ENCODE results near the gene VWF.
"Not testable (repeated sequence)": the region's sequence is repeated elsewhere in the genome, so short reads cannot be mapped to it uniquely, and the experiment has no call there.

Gene VWF

GRCh38 chr12:6010631-6011350 is 113.7 kb downstream of the VWF start:
- DNase-seq (ENCODE audit: low read depth in 2 of 3, low spot score in 2 of 3) = not testable (repeated sequence)

DNA sequence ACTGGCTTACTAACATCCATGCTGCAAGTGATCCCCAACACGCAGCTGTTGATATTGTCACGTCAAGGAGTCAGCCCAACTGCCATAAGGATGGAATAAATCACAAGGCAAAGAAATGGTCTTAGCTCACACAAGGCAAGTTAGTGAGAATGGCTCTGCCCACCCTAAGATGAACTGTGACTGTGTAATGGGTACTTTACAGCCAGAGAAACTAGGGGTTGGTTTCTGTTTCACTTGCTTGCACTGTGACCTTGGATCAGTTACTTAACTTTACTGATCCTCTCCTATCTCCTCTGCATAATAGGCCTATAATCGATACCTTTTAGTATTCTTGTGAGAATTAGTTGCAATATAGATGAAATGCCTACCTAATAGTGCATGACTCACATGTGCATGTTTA is 127.2 kb downstream of the VWF start:
- no peak for DNase-seq (ENCODE audit: low read depth in 2 of 3, low spot score in 2 of 3)

DNA sequence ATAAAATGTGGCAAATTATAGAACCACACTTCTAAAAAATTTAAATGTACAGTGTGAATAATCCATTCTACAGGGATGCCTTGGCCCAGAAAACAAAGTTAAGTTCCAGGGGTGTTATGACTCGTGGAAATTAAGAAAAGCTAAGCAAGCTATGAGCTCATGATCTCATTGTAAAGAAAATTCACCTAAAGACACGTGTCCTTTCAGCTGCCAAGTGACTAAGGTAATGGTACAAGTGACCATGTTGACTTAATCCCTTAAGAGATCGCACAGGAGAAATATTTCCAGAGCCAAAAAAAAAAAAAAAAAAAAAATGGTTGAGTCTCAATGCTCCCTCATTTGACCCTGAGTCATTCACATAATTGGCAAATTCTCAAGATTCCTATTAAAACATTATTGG is 128.0 kb downstream of the VWF start:
- DNase-seq (ENCODE audit: low read depth in 2 of 3, low spot score in 2 of 3) = no peak

DNA sequence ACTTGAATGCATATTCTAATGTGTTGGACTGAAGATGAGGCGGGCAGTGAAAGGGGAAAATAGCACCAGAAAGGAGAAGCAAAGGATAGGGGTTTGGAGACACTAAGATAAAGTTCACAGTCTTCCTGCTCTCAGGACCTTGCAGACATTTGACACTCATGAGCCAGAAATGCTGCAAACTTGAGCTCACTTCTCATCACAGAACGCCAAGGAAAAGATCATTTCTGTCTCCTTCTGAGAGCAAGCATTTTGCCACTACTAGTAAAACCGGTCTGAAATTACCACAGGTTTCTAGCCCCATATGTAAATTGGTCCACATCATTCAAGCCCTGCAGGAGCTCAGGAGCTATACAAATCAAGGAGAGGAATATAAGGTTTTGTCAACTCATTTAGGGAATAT is 134.8 kb downstream of the VWF start:
- DNase-seq (ENCODE audit: low read depth in 2 of 3, low spot score in 2 of 3) = no peak

DNA sequence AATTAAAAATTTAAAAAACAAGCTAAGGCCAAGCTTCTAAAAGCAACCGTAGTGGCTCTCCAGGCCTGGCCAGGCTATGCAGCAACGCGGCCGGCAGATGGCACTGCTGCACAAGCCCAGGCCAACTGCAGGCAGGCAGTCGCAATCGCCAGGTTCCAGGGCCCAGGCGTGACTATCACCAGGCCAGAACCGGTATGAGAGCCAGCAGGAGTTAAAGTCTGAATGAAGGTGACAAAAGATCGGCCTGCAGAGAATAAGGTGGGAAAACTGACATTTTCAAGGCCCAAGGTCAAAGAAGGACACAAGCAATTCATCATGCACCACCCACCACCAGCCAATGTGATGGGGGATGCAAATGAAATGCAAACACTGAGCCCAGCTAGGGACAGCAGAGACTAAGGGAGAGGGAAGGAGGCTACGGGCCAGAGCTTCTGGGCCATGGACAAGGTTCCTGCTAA is 135.8 kb downstream of the VWF start:
- peak; percentile 38 to 57 (median 45) for DNase-seq (ENCODE audit: low read depth in 2 of 3, low spot score in 2 of 3)

DNA sequence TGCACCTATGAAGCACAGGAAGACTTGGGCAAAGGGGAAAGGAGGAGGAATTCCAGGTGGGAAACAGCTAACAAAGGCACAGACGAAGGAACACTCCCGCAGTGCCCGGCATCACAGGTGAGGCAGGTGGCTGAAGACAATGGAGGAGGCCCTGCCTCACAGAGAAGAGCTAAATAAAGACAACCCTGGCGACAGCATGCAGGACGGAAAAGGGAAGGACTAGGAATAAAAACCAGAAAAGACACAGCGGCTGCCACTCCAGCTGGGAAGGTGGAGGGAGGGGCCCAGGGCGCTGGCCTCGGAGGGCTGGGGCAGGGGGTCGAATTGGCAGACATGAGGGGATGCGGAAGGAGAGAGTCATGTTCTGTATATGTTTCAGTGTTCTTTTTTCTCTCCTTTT is 136.4 kb downstream of the VWF start:
- no peak for DNase-seq (ENCODE audit: low read depth in 2 of 3, low spot score in 2 of 3)

DNA sequence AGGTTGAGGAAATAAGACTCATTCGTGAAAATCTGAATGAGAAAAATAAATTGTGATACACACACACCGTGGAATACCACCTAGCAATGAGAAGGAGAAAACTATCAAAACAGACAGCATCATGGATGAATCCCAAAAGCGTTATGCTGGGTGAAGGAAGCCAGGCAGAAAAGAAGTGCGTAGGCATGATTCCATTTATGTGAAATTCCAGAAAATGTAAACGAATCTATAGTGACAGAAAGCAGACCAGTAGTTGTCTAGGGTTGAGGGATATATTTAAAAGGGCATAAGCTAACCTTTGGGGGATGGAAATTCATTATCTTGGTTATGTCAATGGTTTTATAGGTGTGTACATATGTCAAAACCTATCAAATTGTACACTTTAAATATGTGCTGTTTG is 136.9 kb downstream of the VWF start:
- no peak for DNase-seq (ENCODE audit: low read depth in 2 of 3, low spot score in 2 of 3)

GRCh38 chr12:5985471-5985870 is 139.0 kb downstream of the VWF start:
- DNase-seq (ENCODE audit: low read depth in 2 of 3, low spot score in 2 of 3) = no peak

GRCh38 chr12:5984873-5985272 is 139.6 kb downstream of the VWF start:
- DNase-seq (ENCODE audit: low read depth in 2 of 3, low spot score in 2 of 3) = no peak

- DNase-seq (ENCODE audit: low read depth in 2 of 3, low spot score in 2 of 3) = no peak
Measured at GRCh38 chr12:5982106-5982505, 142.4 kb downstream of the VWF start.

DNA sequence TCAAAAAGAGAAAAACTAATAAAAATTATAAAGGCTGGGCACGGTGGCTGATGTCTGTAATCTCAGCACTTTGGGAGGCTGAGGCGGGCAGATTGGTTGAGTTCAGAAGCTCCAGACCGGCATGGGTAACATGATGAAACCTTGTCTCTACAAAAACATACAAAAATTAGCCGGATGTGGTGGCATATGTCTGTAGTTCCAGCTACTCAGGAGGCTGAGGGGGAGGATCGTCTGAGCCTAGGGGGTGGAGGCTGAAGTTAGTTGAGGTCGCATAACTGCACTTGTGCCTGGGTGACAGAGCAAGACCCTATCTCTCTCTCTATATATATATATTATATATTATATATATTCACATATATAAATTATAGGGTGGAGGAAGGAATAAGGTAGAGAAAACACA is 146.9 kb downstream of the VWF start:
- no peak for DNase-seq (ENCODE audit: low read depth in 2 of 3, low spot score in 2 of 3)

DNA sequence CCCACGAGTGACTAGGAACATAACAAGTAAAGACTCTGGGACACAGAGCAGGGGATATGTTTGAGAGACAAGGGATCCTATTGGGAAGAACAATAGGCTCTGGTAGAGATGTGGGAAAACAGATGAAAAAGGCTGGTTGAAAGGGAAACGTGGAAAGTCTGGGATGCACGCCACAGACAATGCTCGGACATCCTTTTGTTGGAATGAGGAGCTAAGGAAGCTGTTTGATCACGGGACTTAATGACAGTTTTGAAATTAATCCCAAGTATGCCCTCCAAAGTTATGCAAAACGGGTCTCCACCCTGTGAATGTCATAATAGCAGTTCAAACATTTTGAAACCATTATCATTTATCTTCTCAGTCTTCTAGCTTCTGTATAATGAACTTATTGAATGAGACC is 147.8 kb downstream of the VWF start:
- no peak for DNase-seq (ENCODE audit: low read depth in 2 of 3, low spot score in 2 of 3)

DNA sequence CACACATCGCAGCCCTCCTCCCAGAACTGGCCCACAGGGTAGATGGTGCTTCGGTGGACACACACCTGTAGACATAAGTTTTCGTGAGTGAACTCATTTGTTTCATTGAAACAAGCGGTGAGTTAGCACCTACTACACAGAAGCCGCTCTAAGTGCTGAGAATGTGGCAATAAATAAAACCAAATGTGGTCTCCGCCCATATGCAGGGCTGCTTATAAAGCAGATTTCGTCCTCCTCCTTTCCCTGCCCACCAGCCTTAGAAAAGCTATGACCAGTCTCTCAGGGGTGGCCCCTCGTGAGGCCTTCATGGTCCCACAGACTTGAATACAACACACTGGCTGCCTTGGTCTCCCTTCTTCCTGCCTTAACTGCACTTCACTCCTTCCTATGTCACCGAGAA is 148.3 kb downstream of the VWF start:
- no peak for DNase-seq (ENCODE audit: low read depth in 2 of 3, low spot score in 2 of 3)

DNA sequence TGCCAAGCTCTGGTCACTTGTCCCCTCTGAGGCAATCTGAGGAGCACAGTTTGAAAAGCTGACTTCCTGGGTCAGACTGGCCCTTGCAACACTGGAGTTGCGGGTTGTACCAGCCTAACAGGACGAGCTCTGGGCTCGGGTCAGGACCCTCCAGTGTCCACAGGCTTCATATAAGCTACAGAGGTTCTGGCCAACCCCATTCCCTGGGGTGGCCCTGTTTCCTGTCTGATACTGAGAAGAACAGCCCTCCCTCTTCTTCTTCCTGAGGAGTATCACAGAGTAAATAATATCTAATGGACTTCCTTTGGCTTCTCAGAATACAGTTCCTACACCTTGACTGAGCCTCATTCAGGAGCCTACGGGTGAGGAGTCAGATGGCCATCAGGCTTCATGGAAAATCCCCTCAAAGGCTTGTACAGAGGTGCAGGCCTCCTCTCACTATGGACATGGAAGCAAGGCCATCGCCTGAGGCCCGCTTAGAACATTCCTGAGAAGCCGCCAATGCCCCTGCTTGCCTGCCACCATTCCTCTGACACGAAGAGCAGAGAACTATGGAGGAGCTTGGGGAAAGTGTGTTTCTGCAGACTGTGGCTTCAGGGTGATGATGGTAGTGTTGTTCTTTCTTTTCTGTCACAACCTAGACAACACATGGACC is 150.9 kb downstream of the VWF start:
- DNase-seq (ENCODE audit: low read depth in 2 of 3, low spot score in 2 of 3) = no peak

GRCh38 chr12:5972387-5972786 is 152.1 kb downstream of the VWF start:
- no peak for DNase-seq (ENCODE audit: low read depth in 2 of 3, low spot score in 2 of 3)

GRCh38 chr12:5971194-5971850 is 153.1 kb downstream of the VWF start:
- no peak for DNase-seq (ENCODE audit: low read depth in 2 of 3, low spot score in 2 of 3)

GRCh38 chr12:5969974-5970690 is 154.3 kb downstream of the VWF start:
- no peak for DNase-seq (ENCODE audit: low read depth in 2 of 3, low spot score in 2 of 3)

GRCh38 chr12:5969156-5969973 is 155.1 kb downstream of the VWF start:
- DNase-seq (ENCODE audit: low read depth in 2 of 3, low spot score in 2 of 3) = no peak

DNA sequence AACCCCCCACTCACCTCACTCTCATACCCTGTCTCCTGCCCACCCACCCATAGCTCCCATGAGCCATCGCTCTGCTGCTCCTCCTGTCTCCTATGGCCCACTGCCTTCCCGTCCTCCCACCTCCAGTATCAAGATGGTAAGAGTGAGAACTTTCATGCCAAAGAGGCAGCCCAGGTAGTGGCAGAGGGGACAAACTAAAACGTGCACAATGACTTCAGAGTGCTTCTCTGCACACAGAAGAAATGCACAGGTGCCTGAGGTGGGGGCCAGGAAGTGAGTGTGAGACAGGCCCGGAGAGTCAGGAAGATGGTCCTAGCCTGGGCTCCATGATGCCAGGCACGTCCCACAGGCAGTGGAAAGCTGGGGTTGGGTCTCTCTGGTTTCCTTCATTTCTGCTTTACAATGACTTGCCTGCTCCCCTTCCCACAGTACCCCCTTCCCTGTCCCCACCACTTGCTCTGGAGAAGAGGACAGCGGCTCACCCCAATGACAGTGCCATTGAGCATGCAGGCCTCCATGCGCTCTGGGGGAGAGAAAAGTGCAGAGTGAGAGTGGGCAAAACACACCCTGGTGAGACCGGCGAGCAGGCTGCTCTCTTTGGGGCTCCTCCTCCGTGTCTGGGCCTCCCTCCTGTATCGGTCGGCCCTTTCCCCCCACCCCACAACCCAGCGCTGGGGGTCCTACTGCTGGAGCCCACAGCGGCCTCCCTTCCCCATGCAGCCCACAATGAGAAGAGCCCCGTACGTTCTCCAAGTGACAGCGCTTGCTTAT is 156.6 kb downstream of the VWF start:
- no peak for DNase-seq (ENCODE audit: low read depth in 2 of 3, low spot score in 2 of 3)

- no peak for DNase-seq (ENCODE audit: low read depth in 2 of 3, low spot score in 2 of 3)
Measured at GRCh38 chr12:5966486-5967095, 157.9 kb downstream of the VWF start.
